Suppressor macrophage treated with lipopolysaccharide for 1 hour (primary cell): ENCODE results near the gene LMBR1.
A peak's percentile ranks its signal among the peaks of the same experiment; 100 is the strongest.

ENCODE experiments used
- DNase-seq, 3 donors: peaks; one replicate each; pipeline ENCODE4 v3.0.0-alpha.2; 2020 to 2022

LMBR1 gene

GRCh38 chr7:156682928-156683327 lies 210.1 kb downstream of the LMBR1 start:
- DNase-seq, result no peak

- no peak for DNase-seq
Observed at GRCh38 chr7:156680281-156680680, 212.7 kb downstream of the LMBR1 start.

- no peak for DNase-seq
Observed at GRCh38 chr7:156677374-156678054, 215.5 kb downstream of the LMBR1 start.

- DNase-seq, result no peak
Observed at GRCh38 chr7:156676263-156676662, 216.7 kb downstream of the LMBR1 start.

GRCh38 chr7:156675721-156676120 lies 217.3 kb downstream of the LMBR1 start:
- no peak for DNase-seq

- DNase-seq, result no peak
Observed at GRCh38 chr7:156673902-156674301, 219.1 kb downstream of the LMBR1 start.

GRCh38 chr7:156673454-156673853 lies 219.5 kb downstream of the LMBR1 start:
- DNase-seq, result no peak

- DNase-seq, result no peak
Observed at GRCh38 chr7:156669035-156669828, 223.8 kb downstream of the LMBR1 start.

- DNase-seq, result no peak
Observed at GRCh38 chr7:156668130-156668741, 224.7 kb downstream of the LMBR1 start.

- no peak for DNase-seq
Observed at GRCh38 chr7:156667110-156667426, 225.9 kb downstream of the LMBR1 start.

GRCh38 chr7:156666368-156667109 lies 226.4 kb downstream of the LMBR1 start:
- no peak for DNase-seq

GRCh38 chr7:156665101-156665500 lies 227.9 kb downstream of the LMBR1 start:
- no peak for DNase-seq

- DNase-seq, result no peak
Observed at GRCh38 chr7:156662277-156662676, 230.7 kb downstream of the LMBR1 start.

GRCh38 chr7:156661637-156662036 lies 231.3 kb downstream of the LMBR1 start:
- DNase-seq, result no peak

- peak in 1 of 3 donors; percentile 5 for DNase-seq
Observed at GRCh38 chr7:156659961-156660360, 233.0 kb downstream of the LMBR1 start.

- no peak for DNase-seq
Observed at GRCh38 chr7:156659203-156659602, 233.8 kb downstream of the LMBR1 start.

- no peak for DNase-seq
Observed at GRCh38 chr7:156657681-156658080, 235.3 kb downstream of the LMBR1 start.

- no peak for DNase-seq
Observed at GRCh38 chr7:156656598-156656997, 236.4 kb downstream of the LMBR1 start.

- DNase-seq, result no peak
Observed at GRCh38 chr7:156655983-156656382, 237.0 kb downstream of the LMBR1 start.

- no peak for DNase-seq
Observed at GRCh38 chr7:156655251-156655650, 237.7 kb downstream of the LMBR1 start.

GRCh38 chr7:156654511-156655234 lies 238.3 kb downstream of the LMBR1 start:
- DNase-seq, result no peak

GRCh38 chr7:156652886-156653568 lies 240.0 kb downstream of the LMBR1 start:
- no peak for DNase-seq
